ENCODE measurements around the gene CKAP4.

CKAP4 gene

GRCh38 chr12:106223485-106224354 lies 24.1 kb downstream of the CKAP4 start:
- Histone ChIP-seq H2BK15ac (ENCODE audit: low read length) (no peak overlapping the region), H3K27ac (replicated peaks; ENCODE audit: low read length) (peak overlapping the region; percentile 25), H3K79me1 (ENCODE audit: low read depth, low read length) (no peaks in the 10 kb centered on the region), H3K23ac (ENCODE audit: low read depth, low read length, poor library complexity) (no peak overlapping the region), H4K91ac (ENCODE audit: low read depth, low read length, poor library complexity) (no peak overlapping the region), H3K27me3 (ENCODE audit: control insufficient read depth in 3 of 3, insufficient read depth in 3 of 3, low read depth in 1 of 3, low read length in 3 of 3) (no peaks in the 10 kb centered on the region), H2BK120ac (ENCODE audit: low read depth, low read length) (no peak overlapping the region), H4K8ac (ENCODE audit: low read depth, low read length) (no peak overlapping the region), H2BK5ac (ENCODE audit: low read length) (peak overlapping the region; percentile 30), H3K4me2 (ENCODE audit: insufficient read depth, low read length, poor library complexity, severe bottlenecking) (no peak overlapping the region), H3K18ac (ENCODE audit: low read length) (peak overlapping the region; percentile 44), H3K9ac (ENCODE audit: low read depth, low read length, poor library complexity) (no peak overlapping the region), H3K9me3 (replicated peaks in 1 of 2; ENCODE audit: control insufficient read depth in 2 of 2, insufficient read depth in 1 of 2, low read depth in 1 of 2, low read length in 2 of 2) (no peaks in the 10 kb centered on the region), H3K4me1 (ENCODE audit: control insufficient read depth in 2 of 2, insufficient read depth in 1 of 2, low read depth in 1 of 2, low read length in 2 of 2) (peaks cover 7 to 9% of the 10 kb centered on the region in 2 donors), H2BK12ac (ENCODE audit: low read length) (no peak overlapping the region), H3K4me3 (ENCODE audit: low read length in 2 of 2) (no peak overlapping the region), H3K4ac (ENCODE audit: low read length) (no peak overlapping the region), H3K36me3 (replicated peaks in 1 of 2; ENCODE audit: control insufficient read depth in 2 of 2, insufficient read depth in 2 of 2, low read length in 2 of 2) (no peaks in the 10 kb centered on the region), H3K14ac (ENCODE audit: low read length) (no peak overlapping the region), H2AK5ac (ENCODE audit: low read depth, low read length) (peak overlapping the region; percentile 89), H2AFZ (ENCODE audit: low read length) (peak overlapping the region; percentile 61)
- WGBS, 2 donors (ENCODE audit: extremely low coverage in 2 of 2, insufficient read length in 2 of 2, insufficient replicate concordance in 1 of 2): no CpG with 5 or more reads among the region's 9 CpGs
- peak; percentile 75 for DNase-seq (ENCODE audit: low spot score)

DNA sequence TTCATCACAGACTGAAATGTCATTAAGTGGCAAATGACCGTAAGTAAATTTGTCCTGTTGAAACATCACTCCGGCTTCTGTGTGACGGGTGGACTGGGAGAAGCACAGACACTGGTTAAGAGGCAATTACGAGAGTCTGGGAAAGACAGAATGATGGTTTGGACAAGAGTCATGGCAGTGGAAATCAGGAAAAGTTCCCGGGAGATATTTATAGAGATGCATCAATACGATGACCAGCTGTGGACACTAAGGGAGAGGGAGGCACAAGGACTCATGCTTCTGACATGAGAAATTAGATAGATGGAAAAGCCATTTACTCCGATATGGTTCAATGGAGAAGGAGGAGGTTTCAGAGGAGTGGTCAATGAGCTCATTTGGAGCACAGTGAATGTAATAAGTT lies 27.3 kb downstream of the CKAP4 start:
- no peak overlapping the region for H2BK5ac ChIP-seq (ENCODE audit: low read length)
- peaks cover 0 to 13% of the 10 kb centered on the region in 2 donors for H3K9me3 ChIP-seq (replicated peaks in 1 of 2; ENCODE audit: control insufficient read depth in 2 of 2, insufficient read depth in 1 of 2, low read depth in 1 of 2, low read length in 2 of 2)
- no peak overlapping the region for H3K27ac ChIP-seq (replicated peaks; ENCODE audit: low read length)
- H2AK5ac ChIP-seq (ENCODE audit: low read depth, low read length): no peak overlapping the region
- H3K23ac ChIP-seq (ENCODE audit: low read depth, low read length, poor library complexity): no peak overlapping the region
- H3K4me1 ChIP-seq (ENCODE audit: control insufficient read depth in 2 of 2, insufficient read depth in 1 of 2, low read depth in 1 of 2, low read length in 2 of 2): peaks cover 7 to 9% of the 10 kb centered on the region in 2 donors
- no peak overlapping the region for H2BK15ac ChIP-seq (ENCODE audit: low read length)
- H2BK120ac ChIP-seq (ENCODE audit: low read depth, low read length): no peak overlapping the region
- no peak overlapping the region for H3K9ac ChIP-seq (ENCODE audit: low read depth, low read length, poor library complexity)
- no peak overlapping the region for H2AFZ ChIP-seq (ENCODE audit: low read length)
- H2BK12ac ChIP-seq (ENCODE audit: low read length): no peak overlapping the region
- no CpG with 5 or more reads among the region's 7 CpGs for WGBS, 2 donors (ENCODE audit: extremely low coverage in 2 of 2, insufficient read length in 2 of 2, insufficient replicate concordance in 1 of 2)
- H3K79me1 ChIP-seq (ENCODE audit: low read depth, low read length): no peaks in the 10 kb centered on the region
- H3K4me3 ChIP-seq (ENCODE audit: low read length in 2 of 2): no peak overlapping the region
- H3K36me3 ChIP-seq (replicated peaks in 1 of 2; ENCODE audit: control insufficient read depth in 2 of 2, insufficient read depth in 2 of 2, low read length in 2 of 2): no peaks in the 10 kb centered on the region
- H3K27me3 ChIP-seq (ENCODE audit: control insufficient read depth in 3 of 3, insufficient read depth in 3 of 3, low read depth in 1 of 3, low read length in 3 of 3): no peaks in the 10 kb centered on the region
- no peak overlapping the region for H3K18ac ChIP-seq (ENCODE audit: low read length)
- no peak overlapping the region for H3K14ac ChIP-seq (ENCODE audit: low read length)
- H4K8ac ChIP-seq (ENCODE audit: low read depth, low read length): no peak overlapping the region
- no peak overlapping the region for H4K91ac ChIP-seq (ENCODE audit: low read depth, low read length, poor library complexity)
- no peak overlapping the region for H3K4ac ChIP-seq (ENCODE audit: low read length)
- H3K4me2 ChIP-seq (ENCODE audit: insufficient read depth, low read length, poor library complexity, severe bottlenecking): no peak overlapping the region
- DNase-seq (ENCODE audit: low spot score): no peak

DNA sequence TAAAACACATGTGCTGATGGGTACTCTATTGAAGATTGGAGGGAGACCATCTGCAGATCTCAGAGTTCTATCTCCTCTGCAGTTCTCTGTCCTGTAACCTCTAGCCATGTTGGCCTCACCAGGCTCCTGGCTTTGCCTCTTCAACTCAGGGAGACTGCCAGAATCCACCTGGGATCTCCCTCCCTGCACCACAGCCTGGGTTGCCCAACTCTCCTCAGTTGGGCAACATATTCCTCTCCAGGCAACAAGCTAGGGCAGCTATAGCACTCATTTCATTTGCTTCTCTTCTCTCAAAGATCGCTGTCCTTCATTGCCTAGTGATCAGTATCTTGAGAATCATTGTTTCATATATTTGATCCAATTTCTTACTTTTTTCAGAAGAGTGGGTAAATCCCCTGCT lies 28.8 kb downstream of the CKAP4 start:
- Histone ChIP-seq H3K23ac (ENCODE audit: low read depth, low read length, poor library complexity) (no peak overlapping the region), H3K27me3 (ENCODE audit: control insufficient read depth in 3 of 3, insufficient read depth in 3 of 3, low read depth in 1 of 3, low read length in 3 of 3) (no peaks in the 10 kb centered on the region), H3K9me3 (replicated peaks in 1 of 2; ENCODE audit: control insufficient read depth in 2 of 2, insufficient read depth in 1 of 2, low read depth in 1 of 2, low read length in 2 of 2) (peaks cover 0 to 13% of the 10 kb centered on the region in 2 donors), H3K4me3 (ENCODE audit: low read length in 2 of 2) (no peak overlapping the region), H2BK5ac (ENCODE audit: low read length) (no peak overlapping the region), H4K91ac (ENCODE audit: low read depth, low read length, poor library complexity) (no peak overlapping the region), H2BK120ac (ENCODE audit: low read depth, low read length) (no peak overlapping the region), H4K8ac (ENCODE audit: low read depth, low read length) (no peak overlapping the region), H3K4ac (ENCODE audit: low read length) (no peak overlapping the region), H2AFZ (ENCODE audit: low read length) (no peak overlapping the region), H3K36me3 (replicated peaks in 1 of 2; ENCODE audit: control insufficient read depth in 2 of 2, insufficient read depth in 2 of 2, low read length in 2 of 2) (no peaks in the 10 kb centered on the region), H2BK12ac (ENCODE audit: low read length) (no peak overlapping the region), H3K79me1 (ENCODE audit: low read depth, low read length) (no peaks in the 10 kb centered on the region), H2BK15ac (ENCODE audit: low read length) (no peak overlapping the region), H3K27ac (replicated peaks; ENCODE audit: low read length) (no peak overlapping the region), H3K9ac (ENCODE audit: low read depth, low read length, poor library complexity) (no peak overlapping the region), H3K4me2 (ENCODE audit: insufficient read depth, low read length, poor library complexity, severe bottlenecking) (no peak overlapping the region), H3K4me1 (ENCODE audit: control insufficient read depth in 2 of 2, insufficient read depth in 1 of 2, low read depth in 1 of 2, low read length in 2 of 2) (peaks cover 7 to 11% of the 10 kb centered on the region in 2 donors), H3K18ac (ENCODE audit: low read length) (no peak overlapping the region), H3K14ac (ENCODE audit: low read length) (no peak overlapping the region), H2AK5ac (ENCODE audit: low read depth, low read length) (no peak overlapping the region)
- WGBS, 2 donors (ENCODE audit: extremely low coverage in 2 of 2, insufficient read length in 2 of 2, insufficient replicate concordance in 1 of 2): no CpG with 5 or more reads among the region's 1 CpG
- no peak for DNase-seq (ENCODE audit: low spot score)

DNA sequence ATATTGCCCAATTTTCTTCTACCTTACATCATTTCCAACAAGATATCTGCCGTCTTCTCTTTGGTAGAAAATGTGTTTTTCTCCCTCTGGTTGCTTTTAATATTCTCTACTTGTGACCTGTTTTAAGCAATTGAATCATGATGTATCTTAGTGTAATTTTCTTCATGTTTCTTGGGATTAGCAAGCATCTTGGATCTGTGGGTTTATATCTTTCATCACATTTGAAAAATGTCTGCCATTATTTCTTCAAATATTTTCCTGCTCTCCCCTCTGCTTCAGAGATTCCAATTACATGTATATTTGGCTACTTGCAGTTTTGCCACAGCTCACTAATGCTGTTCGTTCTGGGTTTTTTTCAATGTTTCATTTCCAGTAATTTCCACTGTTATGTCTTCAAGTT lies 30.1 kb downstream of the CKAP4 start:
- Histone ChIP-seq H3K4me3 (ENCODE audit: low read length in 2 of 2) (no peak overlapping the region), H3K23ac (ENCODE audit: low read depth, low read length, poor library complexity) (no peak overlapping the region), H3K79me1 (ENCODE audit: low read depth, low read length) (no peaks in the 10 kb centered on the region), H3K27me3 (ENCODE audit: control insufficient read depth in 3 of 3, insufficient read depth in 3 of 3, low read depth in 1 of 3, low read length in 3 of 3) (no peaks in the 10 kb centered on the region), H3K27ac (replicated peaks; ENCODE audit: low read length) (no peak overlapping the region), H2AK5ac (ENCODE audit: low read depth, low read length) (no peak overlapping the region), H2AFZ (ENCODE audit: low read length) (no peak overlapping the region), H3K4me2 (ENCODE audit: insufficient read depth, low read length, poor library complexity, severe bottlenecking) (no peak overlapping the region), H4K91ac (ENCODE audit: low read depth, low read length, poor library complexity) (no peak overlapping the region), H3K4me1 (ENCODE audit: control insufficient read depth in 2 of 2, insufficient read depth in 1 of 2, low read depth in 1 of 2, low read length in 2 of 2) (peaks cover 3 to 8% of the 10 kb centered on the region in 2 donors), H2BK5ac (ENCODE audit: low read length) (no peak overlapping the region), H3K9me3 (replicated peaks in 1 of 2; ENCODE audit: control insufficient read depth in 2 of 2, insufficient read depth in 1 of 2, low read depth in 1 of 2, low read length in 2 of 2) (peaks cover 0 to 13% of the 10 kb centered on the region in 2 donors), H3K14ac (ENCODE audit: low read length) (no peak overlapping the region), H2BK15ac (ENCODE audit: low read length) (no peak overlapping the region), H3K36me3 (replicated peaks in 1 of 2; ENCODE audit: control insufficient read depth in 2 of 2, insufficient read depth in 2 of 2, low read length in 2 of 2) (no peaks in the 10 kb centered on the region), H3K4ac (ENCODE audit: low read length) (no peak overlapping the region), H2BK120ac (ENCODE audit: low read depth, low read length) (no peak overlapping the region), H2BK12ac (ENCODE audit: low read length) (no peak overlapping the region), H4K8ac (ENCODE audit: low read depth, low read length) (no peak overlapping the region), H3K18ac (ENCODE audit: low read length) (no peak overlapping the region), H3K9ac (ENCODE audit: low read depth, low read length, poor library complexity) (no peak overlapping the region)
- no CpG with 5 or more reads among the region's 2 CpGs for WGBS, 2 donors (ENCODE audit: extremely low coverage in 2 of 2, insufficient read length in 2 of 2, insufficient replicate concordance in 1 of 2)
- no peak for DNase-seq (ENCODE audit: low spot score)
